Chondrocyte (in vitro differentiated cells): ENCODE results near the gene FOXN3. TPM values are rescaled to one million over a fixed set of nuclear protein-coding genes. Genes with fewer than 3 reads are reported as not detected.

Experiments
- DNase-seq: peaks from one replicate; pipeline ENCODE4 v3.0.0; 2021; ENCODE audit warnings: mixed read lengths, low spot score
- H3K27ac Mint-ChIP-seq: one replicate; pipeline ENCODE4 v1.8.0; 2021; ENCODE audit warnings: mild to moderate bottlenecking, moderate library complexity, mixed read lengths; ENCODE audit not compliant: unreplicated experiment
- H3K27me3 Mint-ChIP-seq: 2 replicates; pipeline ENCODE4 v1.8.0; 2021; ENCODE audit warnings: low read depth, mixed read lengths
- H3K36me3 Mint-ChIP-seq: 2 replicates; pipeline ENCODE4 v1.8.0; 2021; ENCODE audit warnings: low read depth, mixed read lengths
- H3K4me1 Mint-ChIP-seq: 2 replicates; pipeline ENCODE4 v1.8.0; 2021; ENCODE audit warnings: low read depth, mild to moderate bottlenecking, mixed read lengths
- H3K4me3 Mint-ChIP-seq: one replicate; pipeline ENCODE4 v1.8.0; 2021; ENCODE audit warnings: mild to moderate bottlenecking, moderate library complexity, mixed read lengths; ENCODE audit not compliant: unreplicated experiment
- H3K9me3 Mint-ChIP-seq: 2 replicates; pipeline ENCODE4 v1.8.0; 2021; ENCODE audit warnings: low read depth, mixed read lengths
- total RNA-seq: library from RNA; stranded (reverse); gene quantifications from 3 replicates; pipeline ENCODE4 v1.2.1, GENCODE V29; 2021
- TF ChIP-seq, protein P1 (sequence below): fragments of 200-600 bp; sonication (generic); IDR thresholded peaks from 2 replicates; pipeline ENCODE4 v1.5.0; 2021; ENCODE audit warnings: antibody characterized with exemption, mild to moderate bottlenecking, moderate library complexity

Gene FOXN3
- total RNA-seq, 1 donor from 2014 or later = 161 TPM

DNA sequence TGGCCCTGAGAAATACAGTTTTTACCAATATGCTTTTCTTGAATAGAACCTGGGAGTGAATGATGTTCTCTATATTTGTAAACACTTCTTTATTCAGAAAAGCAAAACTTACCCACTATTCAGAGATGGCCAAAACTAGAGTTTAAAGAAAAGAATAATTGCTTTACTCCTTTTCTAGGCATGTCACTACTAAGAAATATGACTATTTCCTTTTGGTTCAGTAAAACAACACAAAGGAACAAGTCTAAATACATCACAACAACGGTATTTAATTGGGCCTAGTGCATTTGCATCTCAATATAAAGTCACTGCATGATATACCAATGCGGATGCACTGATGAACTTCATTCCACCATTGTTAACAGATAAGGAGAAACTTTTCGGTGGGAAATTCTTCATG is 207.5 kb downstream of the FOXN3 start:
- no peak overlapping the region for H3K27ac Mint-ChIP-seq
- H3K36me3 Mint-ChIP-seq = peaks cover 9% of the 10 kb centered on the region
- H3K9me3 Mint-ChIP-seq = no peaks in the 10 kb centered on the region
- no peak for DNase-seq
- H3K27me3 Mint-ChIP-seq = no peaks in the 10 kb centered on the region
- H3K4me1 Mint-ChIP-seq = peaks cover 24% of the 10 kb centered on the region
- TF ChIP-seq, protein P1, sequence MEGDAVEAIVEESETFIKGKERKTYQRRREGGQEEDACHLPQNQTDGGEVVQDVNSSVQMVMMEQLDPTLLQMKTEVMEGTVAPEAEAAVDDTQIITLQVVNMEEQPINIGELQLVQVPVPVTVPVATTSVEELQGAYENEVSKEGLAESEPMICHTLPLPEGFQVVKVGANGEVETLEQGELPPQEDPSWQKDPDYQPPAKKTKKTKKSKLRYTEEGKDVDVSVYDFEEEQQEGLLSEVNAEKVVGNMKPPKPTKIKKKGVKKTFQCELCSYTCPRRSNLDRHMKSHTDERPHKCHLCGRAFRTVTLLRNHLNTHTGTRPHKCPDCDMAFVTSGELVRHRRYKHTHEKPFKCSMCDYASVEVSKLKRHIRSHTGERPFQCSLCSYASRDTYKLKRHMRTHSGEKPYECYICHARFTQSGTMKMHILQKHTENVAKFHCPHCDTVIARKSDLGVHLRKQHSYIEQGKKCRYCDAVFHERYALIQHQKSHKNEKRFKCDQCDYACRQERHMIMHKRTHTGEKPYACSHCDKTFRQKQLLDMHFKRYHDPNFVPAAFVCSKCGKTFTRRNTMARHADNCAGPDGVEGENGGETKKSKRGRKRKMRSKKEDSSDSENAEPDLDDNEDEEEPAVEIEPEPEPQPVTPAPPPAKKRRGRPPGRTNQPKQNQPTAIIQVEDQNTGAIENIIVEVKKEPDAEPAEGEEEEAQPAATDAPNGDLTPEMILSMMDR = no peak
- no peak overlapping the region for H3K4me3 Mint-ChIP-seq

DNA sequence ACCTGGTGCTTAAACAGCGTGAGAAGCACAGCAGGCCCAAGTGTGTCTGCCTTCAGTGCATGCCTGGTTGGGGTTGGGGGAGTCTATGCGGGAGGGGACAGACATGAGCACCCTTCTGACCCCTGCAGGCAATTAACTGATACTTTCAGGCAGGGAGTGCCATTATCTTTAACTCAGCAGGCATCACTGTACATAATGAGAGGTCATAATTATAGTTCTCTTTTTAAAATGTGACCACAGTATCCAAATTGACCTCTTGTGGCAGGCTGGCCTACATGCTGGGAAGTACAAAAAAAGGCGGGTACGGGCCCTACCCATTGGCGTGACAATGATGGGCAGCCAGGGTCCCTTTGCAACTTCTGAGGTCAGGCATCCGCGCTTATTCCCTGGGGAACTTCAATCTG is 209.1 kb downstream of the FOXN3 start:
- peaks cover 26% of the 10 kb centered on the region for H3K4me1 Mint-ChIP-seq
- no peaks in the 10 kb centered on the region for H3K9me3 Mint-ChIP-seq
- no peak overlapping the region for H3K27ac Mint-ChIP-seq
- TF ChIP-seq, protein P1 = no peak
- DNase-seq = no peak
- peaks cover 9% of the 10 kb centered on the region for H3K36me3 Mint-ChIP-seq
- H3K4me3 Mint-ChIP-seq = no peak overlapping the region
- no peaks in the 10 kb centered on the region for H3K27me3 Mint-ChIP-seq

DNA sequence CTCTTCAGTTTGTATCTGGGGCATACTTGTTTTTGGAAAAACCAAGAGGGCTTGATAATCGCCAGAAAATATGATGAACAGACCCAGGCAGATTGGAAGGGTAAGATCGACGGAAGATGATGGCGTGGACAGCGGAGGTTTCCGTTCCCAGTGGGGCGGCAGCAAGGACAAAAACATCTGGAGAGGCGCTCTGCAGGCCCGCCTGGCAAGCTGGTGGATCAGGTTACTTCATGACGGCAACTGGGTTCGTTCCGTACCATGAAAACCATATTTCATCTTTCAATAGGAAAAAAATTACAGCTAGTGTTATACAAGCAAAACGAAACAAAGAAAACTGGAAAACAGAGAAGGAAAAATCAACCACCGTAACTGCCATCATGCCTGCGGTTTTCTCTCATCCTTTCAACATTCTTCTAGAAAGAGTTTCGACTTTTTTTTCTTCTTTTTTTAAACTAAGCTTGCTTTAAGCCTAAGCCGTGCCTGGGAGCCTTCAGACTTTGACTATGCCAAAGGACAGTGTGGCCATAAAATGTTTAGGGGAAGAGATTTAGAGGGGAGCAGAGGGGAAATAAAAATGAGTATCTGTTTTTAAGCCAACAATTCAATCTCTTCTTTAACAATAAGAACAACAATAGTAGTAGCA is 210.5 kb downstream of the FOXN3 start:
- Mint-ChIP-seq H3K27me3 (no peaks in the 10 kb centered on the region), H3K27ac (peak overlapping the region; percentile 57), H3K9me3 (no peaks in the 10 kb centered on the region), H3K4me3 (peak overlapping the region; percentile 45), H3K4me1 (peaks cover 28% of the 10 kb centered on the region), H3K36me3 (peaks cover 8% of the 10 kb centered on the region)
- no peak for DNase-seq
- TF ChIP-seq, protein P1 = no peak

- no peak for DNase-seq
- peaks cover 28% of the 10 kb centered on the region for H3K4me1 Mint-ChIP-seq
- no peak overlapping the region for H3K4me3 Mint-ChIP-seq
- no peak overlapping the region for H3K27ac Mint-ChIP-seq
- H3K36me3 Mint-ChIP-seq = peaks cover 4% of the 10 kb centered on the region
- H3K27me3 Mint-ChIP-seq = no peaks in the 10 kb centered on the region
- TF ChIP-seq, protein P1 = no peak
- no peaks in the 10 kb centered on the region for H3K9me3 Mint-ChIP-seq
Measured at GRCh38 chr14:89205137-89205740, 211.8 kb downstream of the FOXN3 start.

DNA sequence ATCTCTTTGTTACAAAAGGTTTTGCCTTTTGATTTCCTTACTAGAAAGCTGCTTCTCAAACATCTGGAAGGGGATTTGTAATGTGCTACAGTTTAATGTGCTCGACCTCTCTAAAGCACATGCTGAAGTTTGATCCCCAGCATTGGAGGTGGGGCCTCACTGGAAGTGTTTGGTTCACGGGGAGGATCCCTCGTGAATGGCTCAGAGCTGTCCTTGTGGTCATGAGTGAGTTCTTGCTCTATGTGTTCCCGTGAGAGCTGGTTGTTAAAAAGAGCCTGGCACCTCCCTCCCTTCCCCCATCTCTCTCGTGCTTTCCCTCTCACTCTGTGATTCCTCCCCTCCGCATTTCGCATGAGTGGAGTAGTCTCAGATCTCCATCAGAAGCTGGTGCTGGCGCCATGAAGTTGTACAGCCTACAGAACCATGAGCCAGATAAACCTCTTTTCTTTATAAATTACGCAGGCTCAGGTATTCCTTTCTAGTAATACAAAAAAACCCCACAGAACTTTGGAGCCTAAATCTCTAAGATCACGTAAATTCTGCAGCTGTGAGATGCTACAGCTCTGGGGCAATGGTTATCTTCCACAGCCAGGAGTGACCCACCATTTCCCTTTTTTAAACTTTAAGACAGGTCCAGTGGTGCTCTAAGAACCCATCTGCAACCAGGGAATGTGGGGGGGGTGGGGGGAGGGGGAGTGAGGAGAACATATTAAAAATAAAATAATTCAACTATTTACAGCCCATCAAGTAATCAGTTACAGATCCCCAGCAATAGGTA is 214.4 kb downstream of the FOXN3 start:
- no peaks in the 10 kb centered on the region for H3K27me3 Mint-ChIP-seq
- H3K4me1 Mint-ChIP-seq = peaks cover 23% of the 10 kb centered on the region
- TF ChIP-seq, protein P1 = no peak

More for the DNA sequence above, 214.4 kb downstream of the FOXN3 start:
- no peaks in the 10 kb centered on the region for H3K9me3 Mint-ChIP-seq
- DNase-seq = no peak
- no peak overlapping the region for H3K4me3 Mint-ChIP-seq
- H3K27ac Mint-ChIP-seq = no peak overlapping the region
- peaks cover 4% of the 10 kb centered on the region for H3K36me3 Mint-ChIP-seq
